ENCODE measurements around the gene HSD17B3.

DNA sequence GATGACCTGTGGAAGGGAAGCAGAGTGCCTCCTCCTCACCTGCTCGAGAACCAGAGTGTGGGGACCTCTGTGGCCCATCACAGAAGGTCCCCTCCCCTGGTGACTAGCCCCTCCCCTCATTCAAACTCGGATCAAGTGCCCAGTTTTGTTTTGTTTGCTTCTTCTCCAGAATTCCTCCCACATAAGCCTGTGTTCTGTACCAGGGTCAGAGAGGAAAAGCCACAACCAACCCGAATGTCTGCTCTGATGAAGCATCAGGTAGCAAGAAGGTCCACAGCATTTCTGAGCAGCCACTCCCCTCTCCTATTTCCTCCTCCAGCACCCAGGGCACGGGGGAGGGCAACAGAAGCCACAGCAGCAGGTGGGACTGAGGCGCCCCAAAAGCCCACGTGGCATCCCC is 58.2 kb downstream of the HSD17B3 start:
- TF ChIP-seq POLR2A (IDR thresholded peaks at IDR 0.05) = no peak
- no peak for TF ChIP-seq CTCF (IDR thresholded peaks at IDR 0.05)
